Measurements from ENCODE around the gene KLF9. TPM values are rescaled to one million over a fixed set of nuclear protein-coding genes. Genes with fewer than 3 reads are reported as not detected.

KLF9 gene
- polyA plus RNA-seq, 1 donor (not counting 4 experiments of a cell fraction or from before 2014, with no cell fraction given) = 4.5 TPM

DNA sequence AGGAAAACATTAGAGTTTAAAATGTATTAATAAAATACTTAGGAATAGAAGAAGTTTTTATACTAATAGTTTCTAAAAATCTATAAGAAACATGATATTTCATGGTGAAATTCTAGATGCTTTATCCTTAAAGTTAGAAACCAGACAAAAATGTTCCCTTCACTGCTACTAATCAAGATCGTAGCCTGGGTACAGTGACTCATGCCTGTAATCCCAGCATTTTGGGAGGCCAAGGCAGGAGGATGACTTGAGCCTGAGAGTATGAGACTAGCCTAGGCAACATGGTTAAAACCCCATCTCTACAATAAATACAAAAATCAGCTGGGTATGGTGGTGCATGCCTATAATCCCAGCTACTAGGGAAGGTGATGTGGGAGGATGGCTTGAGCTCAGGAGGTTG is 30.4 kb upstream of the KLF9 start:
- no peak overlapping the region for H3K27ac ChIP-seq (ENCODE audit: control insufficient read depth, insufficient read depth, low read length)
- FAIRE-seq = no peak
- H3K79me2 ChIP-seq (ENCODE audit: control insufficient read depth, insufficient read depth, low read length) = no peaks in the 10 kb centered on the region
- TF ChIP-seq CTCF (optimal IDR thresholded peaks at IDR 0.05 in 1 of 3, IDR thresholded peaks at IDR 0.05 in 1 of 3, conservative IDR thresholded peaks at IDR 0.05 in 1 of 3; ENCODE audit: extremely low read depth in 1 of 3, insufficient read depth in 2 of 3, low read length in 3 of 3) (no peak), EZH2 (IDR thresholded peaks at IDR 0.05; ENCODE audit: low read length) (no peak)
- H3K9me1 ChIP-seq (ENCODE audit: control insufficient read depth, extremely low read depth, insufficient read depth, low read length) = no peaks in the 10 kb centered on the region
- no peaks in the 10 kb centered on the region for H4K20me1 ChIP-seq (ENCODE audit: control insufficient read depth, extremely low read depth, insufficient read depth, low read length)
- no peak overlapping the region for H3K4me2 ChIP-seq (ENCODE audit: control insufficient read depth, extremely low read depth, insufficient read depth, low read depth, low read length)
- H3K27me3 ChIP-seq (ENCODE audit: control insufficient read depth, extremely low read depth, insufficient read depth, low read length) = no peaks in the 10 kb centered on the region
- no peaks in the 10 kb centered on the region for H3K9me3 ChIP-seq (ENCODE audit: control insufficient read depth, low read depth, low read length)
- no peak overlapping the region for H3K4me3 ChIP-seq (ENCODE audit: control insufficient read depth in 2 of 3, extremely low read depth in 1 of 3, insufficient read depth in 2 of 3, low read depth in 1 of 3, low read length in 3 of 3)
- no peak overlapping the region for H3K9ac ChIP-seq (ENCODE audit: control insufficient read depth, extremely low read depth, insufficient read depth, low read length)
- no peaks in the 10 kb centered on the region for H3K4me1 ChIP-seq (ENCODE audit: control insufficient read depth, extremely low read depth, insufficient read depth, low read length)
- no peaks in the 10 kb centered on the region for H3K36me3 ChIP-seq (ENCODE audit: control insufficient read depth in 2 of 2, extremely low read depth in 1 of 2, insufficient read depth in 2 of 2, low read length in 2 of 2)
- no peak for DNase-seq (ENCODE audit: low read depth, low spot score)
- dilution Hi-C loops (cut with MboI; ENCODE audit: extremely low pct_ligation_motif_present, low sequenced_read_pairs) = no loop called here
- no peak overlapping the region for H2AFZ ChIP-seq (ENCODE audit: control insufficient read depth, low read length)

- no peak overlapping the region for H2AFZ ChIP-seq (ENCODE audit: control insufficient read depth, low read length)
- dilution Hi-C loops (cut with MboI; ENCODE audit: extremely low pct_ligation_motif_present, low sequenced_read_pairs) = no loop called here
- no peaks in the 10 kb centered on the region for H4K20me1 ChIP-seq (ENCODE audit: control insufficient read depth, extremely low read depth, insufficient read depth, low read length)
- TF ChIP-seq EZH2 (IDR thresholded peaks at IDR 0.05; ENCODE audit: low read length) = no peak
- no peak for FAIRE-seq
- no peak overlapping the region for H3K4me3 ChIP-seq (ENCODE audit: control insufficient read depth in 2 of 3, extremely low read depth in 1 of 3, insufficient read depth in 2 of 3, low read depth in 1 of 3, low read length in 3 of 3)
- no peak for DNase-seq (ENCODE audit: low read depth, low spot score)
- no peaks in the 10 kb centered on the region for H3K9me3 ChIP-seq (ENCODE audit: control insufficient read depth, low read depth, low read length)
- no peak overlapping the region for H3K27ac ChIP-seq (ENCODE audit: control insufficient read depth, insufficient read depth, low read length)
- H3K36me3 ChIP-seq (ENCODE audit: control insufficient read depth in 2 of 2, extremely low read depth in 1 of 2, insufficient read depth in 2 of 2, low read length in 2 of 2) = no peaks in the 10 kb centered on the region
- H3K79me2 ChIP-seq (ENCODE audit: control insufficient read depth, insufficient read depth, low read length) = no peaks in the 10 kb centered on the region
- H3K9me1 ChIP-seq (ENCODE audit: control insufficient read depth, extremely low read depth, insufficient read depth, low read length) = no peaks in the 10 kb centered on the region
- H3K4me2 ChIP-seq (ENCODE audit: control insufficient read depth, extremely low read depth, insufficient read depth, low read depth, low read length) = no peak overlapping the region
- no peak overlapping the region for H3K9ac ChIP-seq (ENCODE audit: control insufficient read depth, extremely low read depth, insufficient read depth, low read length)
- H3K4me1 ChIP-seq (ENCODE audit: control insufficient read depth, extremely low read depth, insufficient read depth, low read length) = peaks cover 8% of the 10 kb centered on the region
- no peaks in the 10 kb centered on the region for H3K27me3 ChIP-seq (ENCODE audit: control insufficient read depth, extremely low read depth, insufficient read depth, low read length)
Observed at GRCh38 chr9:70442328-70442848, 27.9 kb upstream of the KLF9 start.

DNA sequence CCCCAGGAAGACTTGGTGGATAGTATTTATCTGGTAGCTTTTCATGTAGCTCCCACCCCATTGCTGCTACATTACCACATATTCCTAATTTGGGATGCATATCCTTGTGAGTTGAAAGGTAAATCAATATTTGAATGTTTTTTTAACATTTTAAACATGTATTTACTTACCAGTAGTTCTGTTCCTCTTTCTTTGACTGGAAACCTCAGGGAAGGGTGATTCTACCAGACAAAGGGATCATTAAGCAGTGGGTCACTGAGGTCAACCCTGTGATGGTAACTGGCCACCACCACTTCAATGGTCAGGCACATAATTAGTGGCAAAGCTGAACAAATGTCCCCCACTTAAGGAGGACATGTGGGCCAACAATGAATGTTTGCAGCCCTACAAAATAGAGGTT is 27.2 kb upstream of the KLF9 start:
- H3K9ac ChIP-seq (ENCODE audit: control insufficient read depth, extremely low read depth, insufficient read depth, low read length) = no peak overlapping the region
- H3K9me1 ChIP-seq (ENCODE audit: control insufficient read depth, extremely low read depth, insufficient read depth, low read length) = no peaks in the 10 kb centered on the region
- H3K27me3 ChIP-seq (ENCODE audit: control insufficient read depth, extremely low read depth, insufficient read depth, low read length) = no peaks in the 10 kb centered on the region
- FAIRE-seq (no peak), DNase-seq (ENCODE audit: low read depth, low spot score) (no peak)
- no peaks in the 10 kb centered on the region for H3K36me3 ChIP-seq (ENCODE audit: control insufficient read depth in 2 of 2, extremely low read depth in 1 of 2, insufficient read depth in 2 of 2, low read length in 2 of 2)
- no peaks in the 10 kb centered on the region for H3K79me2 ChIP-seq (ENCODE audit: control insufficient read depth, insufficient read depth, low read length)
- no peaks in the 10 kb centered on the region for H3K9me3 ChIP-seq (ENCODE audit: control insufficient read depth, low read depth, low read length)
- TF ChIP-seq CTCF (optimal IDR thresholded peaks at IDR 0.05 in 1 of 3, IDR thresholded peaks at IDR 0.05 in 1 of 3, conservative IDR thresholded peaks at IDR 0.05 in 1 of 3; ENCODE audit: extremely low read depth in 1 of 3, insufficient read depth in 2 of 3, low read length in 3 of 3) = no peak
- TF ChIP-seq EZH2 (IDR thresholded peaks at IDR 0.05; ENCODE audit: low read length) = no peak
- no peak overlapping the region for H3K4me3 ChIP-seq (ENCODE audit: control insufficient read depth in 2 of 3, extremely low read depth in 1 of 3, insufficient read depth in 2 of 3, low read depth in 1 of 3, low read length in 3 of 3)
- H2AFZ ChIP-seq (ENCODE audit: control insufficient read depth, low read length) = no peak overlapping the region
- no peak overlapping the region for H3K4me2 ChIP-seq (ENCODE audit: control insufficient read depth, extremely low read depth, insufficient read depth, low read depth, low read length)
- dilution Hi-C loops (cut with MboI; ENCODE audit: extremely low pct_ligation_motif_present, low sequenced_read_pairs) = no loop called here
- H3K4me1 ChIP-seq (ENCODE audit: control insufficient read depth, extremely low read depth, insufficient read depth, low read length) = peaks cover 8% of the 10 kb centered on the region
- no peaks in the 10 kb centered on the region for H4K20me1 ChIP-seq (ENCODE audit: control insufficient read depth, extremely low read depth, insufficient read depth, low read length)
- no peak overlapping the region for H3K27ac ChIP-seq (ENCODE audit: control insufficient read depth, insufficient read depth, low read length)

Data from keratinocyte (primary cell).